Measurements from ENCODE around the gene KCTD14. TPM values are rescaled to one million over a fixed set of nuclear protein-coding genes. Genes with fewer than 3 reads are reported as not detected.

Gene KCTD14
- total and polyA plus RNA-seq, 11 donors, result 0.15 to 1.7 (median 0.46) TPM; not detected in 5

DNA sequence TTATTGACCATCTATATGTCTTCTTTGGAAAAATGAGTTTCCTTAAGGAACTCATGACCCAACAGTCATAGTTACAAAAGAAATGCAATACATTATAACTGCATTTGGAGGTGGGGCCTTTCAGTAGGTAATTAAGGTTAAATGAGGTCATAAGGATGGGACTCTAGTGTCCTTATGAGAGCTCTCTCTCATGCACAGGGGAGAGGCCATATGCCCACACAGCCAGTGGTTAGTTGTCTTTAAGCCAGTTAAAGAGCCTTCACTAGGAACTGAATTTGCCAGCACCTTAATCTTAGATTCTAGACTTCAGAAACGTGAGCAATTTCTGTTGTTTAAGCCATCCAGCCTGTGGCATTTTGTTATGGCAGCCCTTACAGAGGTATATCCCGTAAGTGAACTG is 56.0 kb downstream of the KCTD14 start:
- H3K27ac ChIP-seq, result no peak overlapping the region
- no peak for TF ChIP-seq POLR2A (IDR thresholded peaks at IDR 0.05)
- TF ChIP-seq, protein P1, sequence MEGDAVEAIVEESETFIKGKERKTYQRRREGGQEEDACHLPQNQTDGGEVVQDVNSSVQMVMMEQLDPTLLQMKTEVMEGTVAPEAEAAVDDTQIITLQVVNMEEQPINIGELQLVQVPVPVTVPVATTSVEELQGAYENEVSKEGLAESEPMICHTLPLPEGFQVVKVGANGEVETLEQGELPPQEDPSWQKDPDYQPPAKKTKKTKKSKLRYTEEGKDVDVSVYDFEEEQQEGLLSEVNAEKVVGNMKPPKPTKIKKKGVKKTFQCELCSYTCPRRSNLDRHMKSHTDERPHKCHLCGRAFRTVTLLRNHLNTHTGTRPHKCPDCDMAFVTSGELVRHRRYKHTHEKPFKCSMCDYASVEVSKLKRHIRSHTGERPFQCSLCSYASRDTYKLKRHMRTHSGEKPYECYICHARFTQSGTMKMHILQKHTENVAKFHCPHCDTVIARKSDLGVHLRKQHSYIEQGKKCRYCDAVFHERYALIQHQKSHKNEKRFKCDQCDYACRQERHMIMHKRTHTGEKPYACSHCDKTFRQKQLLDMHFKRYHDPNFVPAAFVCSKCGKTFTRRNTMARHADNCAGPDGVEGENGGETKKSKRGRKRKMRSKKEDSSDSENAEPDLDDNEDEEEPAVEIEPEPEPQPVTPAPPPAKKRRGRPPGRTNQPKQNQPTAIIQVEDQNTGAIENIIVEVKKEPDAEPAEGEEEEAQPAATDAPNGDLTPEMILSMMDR (IDR thresholded peaks at IDR 0.05), result no peak
- H3K4me3 ChIP-seq, result no peak overlapping the region
- no peaks in the 10 kb centered on the region for H3K27me3 ChIP-seq
- intact Hi-C loops (cut with DNase I), result no loop called here
- 93 to 97% (median 96%) methylated on average over 2 of the region's 2 CpGs for WGBS, 4 donors
- no peak for ATAC-seq
- peaks cover 0 to 35% (median 14%) of the 10 kb centered on the region in 9 donors for H3K36me3 ChIP-seq
- H3K9me3 ChIP-seq, result no peaks in the 10 kb centered on the region
- peaks cover 0 to 7% (median 0%) of the 10 kb centered on the region in 12 donors for H3K4me1 ChIP-seq
- DNase-seq, result no peak

DNA sequence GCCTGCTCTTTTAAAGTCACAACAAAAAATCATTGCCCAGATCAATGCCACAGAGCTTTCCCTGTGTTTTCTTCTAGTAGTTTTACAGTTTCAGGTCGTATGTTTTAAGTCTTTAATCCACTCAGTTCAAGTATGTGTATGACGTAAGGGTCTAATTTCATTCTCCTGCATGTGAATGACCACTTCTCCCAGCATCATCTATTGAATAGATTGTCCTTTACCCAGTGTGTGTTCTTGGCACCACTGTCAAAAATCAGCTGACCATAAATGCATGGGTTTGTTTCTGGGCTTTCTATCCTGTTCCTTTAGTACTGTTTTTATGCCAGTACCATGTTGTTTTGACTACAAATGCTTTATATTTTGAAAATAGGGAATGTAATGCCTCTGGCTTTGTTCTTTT is 56.7 kb downstream of the KCTD14 start:
- no peaks in the 10 kb centered on the region for H3K9me3 ChIP-seq
- no peak for DNase-seq
- intact Hi-C loops (cut with DNase I), result no loop called here
- no peaks in the 10 kb centered on the region for H3K27me3 ChIP-seq
- WGBS, 4 donors, result 73 to 87% (median 80%) methylated on average over 2 of the region's 2 CpGs
- TF ChIP-seq POLR2A (IDR thresholded peaks at IDR 0.05), result no peak
- TF ChIP-seq, protein P1 (IDR thresholded peaks at IDR 0.05), result no peak
- H3K4me3 ChIP-seq, result no peak overlapping the region
- H3K4me1 ChIP-seq, result peaks cover 0 to 7% (median 0%) of the 10 kb centered on the region in 12 donors
- no peak overlapping the region for H3K27ac ChIP-seq
- ATAC-seq, result no peak
- H3K36me3 ChIP-seq, result peaks cover 0 to 30% (median 14%) of the 10 kb centered on the region in 9 donors

Other genes starting within 250 kb of the KCTD14 start
- 10 to 100 TPM; 32.8 to 49.2 (median 43.6) TPM for gene RSF1, start 202.6 kb downstream of the KCTD14 start, total RNA-seq
- 10 to 100 TPM; 11.2 to 16.9 TPM for gene RSF1, start 202.6 kb downstream of the KCTD14 start, polyA plus RNA-seq
- 100 to 1,000 TPM in 3 of 9 donors, 10 to 100 TPM in 6; 56.9 to 123 (median 77.0) TPM for gene AAMDC, start 202.1 kb downstream of the KCTD14 start, total RNA-seq
- gene AAMDC, start 202.1 kb downstream of the KCTD14 start, polyA plus RNA-seq, result 100 to 1,000 TPM; 108 to 337 TPM
- gene INTS4, start 28.6 kb downstream of the KCTD14 start, total RNA-seq, result 10 to 100 TPM; 11.6 to 23.9 (median 15.6) TPM
- gene INTS4, start 28.6 kb downstream of the KCTD14 start, polyA plus RNA-seq, result 10 to 100 TPM in 1 of 2 donors, 1 to 10 TPM in 1; 9.5 to 11.8 TPM
- gene THRSP, start 40.6 kb upstream of the KCTD14 start, total RNA-seq, result 10 to 100 TPM in 1 of 9 donors, 1 to 10 TPM in 2, under 1 TPM in 3, not detected in 3; 0.33 to 51.0 (median 1.1) TPM
- gene THRSP, start 40.6 kb upstream of the KCTD14 start, polyA plus RNA-seq, result 1 to 10 TPM; 9.0 to 9.5 TPM
- gene NDUFC2, start 56.6 kb upstream of the KCTD14 start, total RNA-seq, result 100 to 1,000 TPM; 164 to 330 (median 258) TPM
- 100 to 1,000 TPM; 165 to 351 TPM for gene NDUFC2, start 56.6 kb upstream of the KCTD14 start, polyA plus RNA-seq
- 10 to 100 TPM; 14.1 to 24.6 (median 17.7) TPM for gene ALG8, start 116.3 kb upstream of the KCTD14 start, total RNA-seq
- gene ALG8, start 116.3 kb upstream of the KCTD14 start, polyA plus RNA-seq, result 10 to 100 TPM; 19.0 to 39.5 TPM
- 10 to 100 TPM in 1 of 9 donors, 1 to 10 TPM in 8; 5.6 to 10.9 (median 7.2) TPM for gene KCTD21, start 165.3 kb upstream of the KCTD14 start, total RNA-seq
- 1 to 10 TPM; 3.4 to 8.3 TPM for gene KCTD21, start 165.3 kb upstream of the KCTD14 start, polyA plus RNA-seq
- gene USP35, start 165.6 kb upstream of the KCTD14 start, total RNA-seq, result 1 to 10 TPM; 4.5 to 8.1 (median 5.3) TPM
- 1 to 10 TPM; 5.6 to 6.6 TPM for gene USP35, start 165.6 kb upstream of the KCTD14 start, polyA plus RNA-seq